Measurements from ENCODE around the gene ANK2.

ANK2 gene

GRCh38 chr4:113322736-113323135 lies 273.3 kb downstream of the ANK2 start:
- no peak overlapping the region for H3K56ac ChIP-seq (ENCODE audit: low read length)
- no peak overlapping the region for H2BK15ac ChIP-seq (replicated peaks; ENCODE audit: low read depth)
- no peak overlapping the region for H4K8ac ChIP-seq (ENCODE audit: low read depth, low read length)
- no peaks in the 10 kb centered on the region for H3K27me3 ChIP-seq (ENCODE audit: insufficient read depth, low read length, poor library complexity)
- no peak overlapping the region for H3K4me3 ChIP-seq (ENCODE audit: low read length)
- H3K27ac ChIP-seq (ENCODE audit: low read depth, low read length) = no peak overlapping the region
- no peak overlapping the region for H3K23ac ChIP-seq (ENCODE audit: low read length)
- no peaks in the 10 kb centered on the region for H3K79me2 ChIP-seq (ENCODE audit: control insufficient read depth, insufficient read depth, low read length)
- H2AK5ac ChIP-seq (ENCODE audit: low read length) = no peak overlapping the region
- H3K9ac ChIP-seq (ENCODE audit: low read length) = no peak overlapping the region
- no peak overlapping the region for H2BK120ac ChIP-seq (ENCODE audit: low read depth, low read length)
- no peak overlapping the region for H3K4me2 ChIP-seq (ENCODE audit: low read length)
- H4K5ac ChIP-seq (ENCODE audit: low read length) = no peak overlapping the region
- no peaks in the 10 kb centered on the region for H3K4me1 ChIP-seq (ENCODE audit: control insufficient read depth, low read depth, low read length)
- DNase-seq = no peak
- no peak overlapping the region for H3K4ac ChIP-seq (ENCODE audit: low read depth, low read length)
- no CpG with 5 or more reads among the region's 5 CpGs for WGBS (ENCODE audit: extremely low coverage, insufficient coverage, low lambda C conversion rate)
- no peaks in the 10 kb centered on the region for H3K79me1 ChIP-seq (ENCODE audit: low read length)
- no peaks in the 10 kb centered on the region for H3K36me3 ChIP-seq (ENCODE audit: control insufficient read depth, insufficient read depth, low read length)
- no peak overlapping the region for H3K18ac ChIP-seq (ENCODE audit: low read length)
- no peak overlapping the region for H2BK5ac ChIP-seq (ENCODE audit: low read length)

DNA sequence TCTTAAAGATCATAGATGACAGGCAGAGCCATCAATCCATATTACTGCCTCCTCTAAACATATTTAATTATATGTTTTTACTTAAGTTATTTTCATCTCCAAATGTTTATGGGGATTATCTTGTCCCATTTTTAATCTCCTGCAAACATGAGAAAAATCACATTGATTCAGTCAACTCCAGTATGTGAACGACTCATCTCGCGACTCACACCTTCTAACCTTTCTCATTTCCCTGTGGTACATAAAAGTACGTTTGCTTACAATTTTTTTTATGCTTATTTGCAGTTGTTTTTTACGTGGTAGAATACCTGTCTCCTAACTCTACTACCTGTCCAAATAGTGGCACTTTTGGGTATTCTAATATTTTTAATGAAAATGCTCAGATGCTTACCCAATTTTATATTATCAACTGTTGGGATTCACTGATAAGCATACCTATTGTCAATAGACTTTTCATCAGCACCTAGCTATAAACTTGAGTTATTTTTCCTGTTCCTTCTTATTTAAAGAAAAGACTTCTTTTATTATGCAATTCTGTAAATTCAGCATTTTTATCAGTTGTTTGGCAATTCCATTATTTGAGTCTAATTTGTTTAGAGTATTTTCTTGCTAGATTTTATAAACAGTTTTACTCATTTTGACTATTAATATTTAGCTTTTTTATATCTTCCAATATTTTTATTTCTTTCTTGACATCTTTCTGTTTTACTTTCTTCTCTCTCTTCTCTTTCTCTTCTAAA lies 276.6 kb downstream of the ANK2 start:
- H3K9ac ChIP-seq (ENCODE audit: low read length) = no peak overlapping the region
- no peak overlapping the region for H3K4ac ChIP-seq (ENCODE audit: low read depth, low read length)
- H4K8ac ChIP-seq (ENCODE audit: low read depth, low read length) = no peak overlapping the region
- no peaks in the 10 kb centered on the region for H3K27me3 ChIP-seq (ENCODE audit: insufficient read depth, low read length, poor library complexity)
- no peak overlapping the region for H3K4me3 ChIP-seq (ENCODE audit: low read length)
- no peak overlapping the region for H3K56ac ChIP-seq (ENCODE audit: low read length)
- H2BK5ac ChIP-seq (ENCODE audit: low read length) = no peak overlapping the region
- no peaks in the 10 kb centered on the region for H3K79me2 ChIP-seq (ENCODE audit: control insufficient read depth, insufficient read depth, low read length)
- H3K4me2 ChIP-seq (ENCODE audit: low read length) = no peak overlapping the region
- no peak overlapping the region for H3K18ac ChIP-seq (ENCODE audit: low read length)
- H4K5ac ChIP-seq (ENCODE audit: low read length) = no peak overlapping the region
- H3K27ac ChIP-seq (ENCODE audit: low read depth, low read length) = no peak overlapping the region
- no peaks in the 10 kb centered on the region for H3K36me3 ChIP-seq (ENCODE audit: control insufficient read depth, insufficient read depth, low read length)
- no peaks in the 10 kb centered on the region for H3K79me1 ChIP-seq (ENCODE audit: low read length)
- WGBS (ENCODE audit: extremely low coverage, insufficient coverage, low lambda C conversion rate) = 100% methylated on average over 4 of the region's 5 CpGs
- H2AK5ac ChIP-seq (ENCODE audit: low read length) = no peak overlapping the region
- H3K4me1 ChIP-seq (ENCODE audit: control insufficient read depth, low read depth, low read length) = no peaks in the 10 kb centered on the region
- DNase-seq = no peak
- H2BK120ac ChIP-seq (ENCODE audit: low read depth, low read length) = no peak overlapping the region
- no peak overlapping the region for H2BK15ac ChIP-seq (replicated peaks; ENCODE audit: low read depth)
- no peak overlapping the region for H3K23ac ChIP-seq (ENCODE audit: low read length)

DNA sequence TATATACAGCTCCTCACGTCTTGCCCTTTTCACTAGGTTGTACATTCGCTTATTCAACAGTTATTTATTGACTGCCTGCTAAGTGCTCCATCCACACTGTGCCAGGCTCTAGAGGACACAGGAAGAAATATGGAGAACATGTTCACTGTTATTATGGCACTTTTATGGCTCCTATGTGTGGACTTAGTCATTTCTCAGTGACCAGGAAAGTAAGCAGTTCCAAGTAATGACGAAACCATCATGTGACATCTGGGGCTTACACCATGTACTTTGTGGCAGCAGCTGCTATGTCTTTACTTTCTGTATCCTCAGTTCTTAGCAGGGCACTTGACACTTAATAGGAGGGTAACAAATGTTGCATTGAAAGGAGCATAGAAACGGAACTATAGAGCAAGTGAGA lies 278.0 kb downstream of the ANK2 start:
- no peak overlapping the region for H3K23ac ChIP-seq (ENCODE audit: low read length)
- no peaks in the 10 kb centered on the region for H3K79me1 ChIP-seq (ENCODE audit: low read length)
- H2BK5ac ChIP-seq (ENCODE audit: low read length) = no peak overlapping the region
- H3K9ac ChIP-seq (ENCODE audit: low read length) = no peak overlapping the region
- H3K27me3 ChIP-seq (ENCODE audit: insufficient read depth, low read length, poor library complexity) = no peaks in the 10 kb centered on the region
- no peak overlapping the region for H3K4me2 ChIP-seq (ENCODE audit: low read length)
- no peak overlapping the region for H2AK5ac ChIP-seq (ENCODE audit: low read length)
- WGBS (ENCODE audit: extremely low coverage, insufficient coverage, low lambda C conversion rate) = no CpG with 5 or more reads among the region's 4 CpGs
- H4K5ac ChIP-seq (ENCODE audit: low read length) = no peak overlapping the region
- H3K79me2 ChIP-seq (ENCODE audit: control insufficient read depth, insufficient read depth, low read length) = no peaks in the 10 kb centered on the region
- H3K4me1 ChIP-seq (ENCODE audit: control insufficient read depth, low read depth, low read length) = no peaks in the 10 kb centered on the region
- no peak overlapping the region for H3K56ac ChIP-seq (ENCODE audit: low read length)
- H3K36me3 ChIP-seq (ENCODE audit: control insufficient read depth, insufficient read depth, low read length) = no peaks in the 10 kb centered on the region
- DNase-seq = no peak
- no peak overlapping the region for H3K4me3 ChIP-seq (ENCODE audit: low read length)
- no peak overlapping the region for H3K4ac ChIP-seq (ENCODE audit: low read depth, low read length)
- H3K27ac ChIP-seq (ENCODE audit: low read depth, low read length) = no peak overlapping the region
- H4K8ac ChIP-seq (ENCODE audit: low read depth, low read length) = no peak overlapping the region
- H2BK120ac ChIP-seq (ENCODE audit: low read depth, low read length) = no peak overlapping the region
- H3K18ac ChIP-seq (ENCODE audit: low read length) = no peak overlapping the region
- H2BK15ac ChIP-seq (replicated peaks; ENCODE audit: low read depth) = no peak overlapping the region

DNA sequence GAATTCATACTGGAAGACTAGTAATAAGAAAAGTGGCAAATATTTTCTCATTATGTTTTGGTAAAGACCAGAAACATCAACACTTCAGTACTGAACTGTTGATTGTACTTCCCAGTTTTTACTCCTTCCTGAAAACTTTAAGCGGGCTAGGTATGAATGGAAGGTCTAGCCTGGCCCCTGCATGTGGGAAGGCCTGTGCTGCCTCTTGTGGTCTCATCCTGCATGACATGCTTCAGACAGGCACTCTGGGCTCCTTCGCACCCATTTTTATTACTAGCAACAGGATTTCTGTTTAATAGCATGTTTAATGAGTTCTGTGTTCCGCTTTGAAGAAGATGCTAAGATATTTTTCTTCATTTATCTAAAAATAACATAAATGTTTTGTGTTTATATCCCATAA lies 279.1 kb downstream of the ANK2 start:
- Histone ChIP-seq H3K36me3 (ENCODE audit: control insufficient read depth, insufficient read depth, low read length) (no peaks in the 10 kb centered on the region), H3K27me3 (ENCODE audit: insufficient read depth, low read length, poor library complexity) (no peaks in the 10 kb centered on the region), H4K5ac (ENCODE audit: low read length) (no peak overlapping the region), H2AK5ac (ENCODE audit: low read length) (no peak overlapping the region), H3K4ac (ENCODE audit: low read depth, low read length) (no peak overlapping the region), H3K27ac (ENCODE audit: low read depth, low read length) (no peak overlapping the region), H4K8ac (ENCODE audit: low read depth, low read length) (no peak overlapping the region), H2BK120ac (ENCODE audit: low read depth, low read length) (no peak overlapping the region), H3K79me2 (ENCODE audit: control insufficient read depth, insufficient read depth, low read length) (no peaks in the 10 kb centered on the region), H3K4me2 (ENCODE audit: low read length) (no peak overlapping the region), H3K18ac (ENCODE audit: low read length) (no peak overlapping the region), H3K23ac (ENCODE audit: low read length) (no peak overlapping the region), H3K79me1 (ENCODE audit: low read length) (no peaks in the 10 kb centered on the region), H3K4me1 (ENCODE audit: control insufficient read depth, low read depth, low read length) (no peaks in the 10 kb centered on the region), H3K56ac (ENCODE audit: low read length) (no peak overlapping the region), H2BK5ac (ENCODE audit: low read length) (no peak overlapping the region), H2BK15ac (replicated peaks; ENCODE audit: low read depth) (no peak overlapping the region), H3K9ac (ENCODE audit: low read length) (no peak overlapping the region), H3K4me3 (ENCODE audit: low read length) (no peak overlapping the region)
- peak; percentile 69 for DNase-seq
- no CpG with 5 or more reads among the region's 3 CpGs for WGBS (ENCODE audit: extremely low coverage, insufficient coverage, low lambda C conversion rate)

GRCh38 chr4:113330200-113330599 lies 280.7 kb downstream of the ANK2 start:
- Histone ChIP-seq H4K5ac (ENCODE audit: low read length) (no peak overlapping the region), H3K4me3 (ENCODE audit: low read length) (no peak overlapping the region), H3K79me2 (ENCODE audit: control insufficient read depth, insufficient read depth, low read length) (no peaks in the 10 kb centered on the region), H3K23ac (ENCODE audit: low read length) (no peak overlapping the region), H3K36me3 (ENCODE audit: control insufficient read depth, insufficient read depth, low read length) (no peaks in the 10 kb centered on the region), H3K4me1 (ENCODE audit: control insufficient read depth, low read depth, low read length) (no peaks in the 10 kb centered on the region), H3K9ac (ENCODE audit: low read length) (no peak overlapping the region), H3K27ac (ENCODE audit: low read depth, low read length) (no peak overlapping the region), H4K8ac (ENCODE audit: low read depth, low read length) (no peak overlapping the region), H2BK5ac (ENCODE audit: low read length) (no peak overlapping the region), H3K27me3 (ENCODE audit: insufficient read depth, low read length, poor library complexity) (no peaks in the 10 kb centered on the region), H2BK120ac (ENCODE audit: low read depth, low read length) (no peak overlapping the region), H3K18ac (ENCODE audit: low read length) (no peak overlapping the region), H3K4me2 (ENCODE audit: low read length) (no peak overlapping the region), H3K4ac (ENCODE audit: low read depth, low read length) (no peak overlapping the region), H2BK15ac (replicated peaks; ENCODE audit: low read depth) (no peak overlapping the region), H3K56ac (ENCODE audit: low read length) (no peak overlapping the region), H3K79me1 (ENCODE audit: low read length) (no peaks in the 10 kb centered on the region), H2AK5ac (ENCODE audit: low read length) (no peak overlapping the region)
- no peak for DNase-seq
- no CpG with 5 or more reads among the region's 12 CpGs for WGBS (ENCODE audit: extremely low coverage, insufficient coverage, low lambda C conversion rate)

- H2BK120ac ChIP-seq (ENCODE audit: low read depth, low read length) = no peak overlapping the region
- H3K56ac ChIP-seq (ENCODE audit: low read length) = no peak overlapping the region
- H2BK15ac ChIP-seq (replicated peaks; ENCODE audit: low read depth) = no peak overlapping the region
- no peaks in the 10 kb centered on the region for H3K79me1 ChIP-seq (ENCODE audit: low read length)
- no peak overlapping the region for H3K4me3 ChIP-seq (ENCODE audit: low read length)
- H3K18ac ChIP-seq (ENCODE audit: low read length) = no peak overlapping the region
- no peak overlapping the region for H3K23ac ChIP-seq (ENCODE audit: low read length)
- H3K4me1 ChIP-seq (ENCODE audit: control insufficient read depth, low read depth, low read length) = no peaks in the 10 kb centered on the region
- peak; percentile 69 for DNase-seq
- H3K27ac ChIP-seq (ENCODE audit: low read depth, low read length) = no peak overlapping the region
- H3K4ac ChIP-seq (ENCODE audit: low read depth, low read length) = no peak overlapping the region
- WGBS (ENCODE audit: extremely low coverage, insufficient coverage, low lambda C conversion rate) = no CpG with 5 or more reads among the region's 6 CpGs
- no peak overlapping the region for H4K5ac ChIP-seq (ENCODE audit: low read length)
- H2AK5ac ChIP-seq (ENCODE audit: low read length) = no peak overlapping the region
- H3K4me2 ChIP-seq (ENCODE audit: low read length) = no peak overlapping the region
- no peak overlapping the region for H2BK5ac ChIP-seq (ENCODE audit: low read length)
- H3K79me2 ChIP-seq (ENCODE audit: control insufficient read depth, insufficient read depth, low read length) = no peaks in the 10 kb centered on the region
- H3K27me3 ChIP-seq (ENCODE audit: insufficient read depth, low read length, poor library complexity) = no peaks in the 10 kb centered on the region
- no peak overlapping the region for H4K8ac ChIP-seq (ENCODE audit: low read depth, low read length)
- H3K9ac ChIP-seq (ENCODE audit: low read length) = no peak overlapping the region
- H3K36me3 ChIP-seq (ENCODE audit: control insufficient read depth, insufficient read depth, low read length) = no peaks in the 10 kb centered on the region
Measured at GRCh38 chr4:113331811-113332210, 282.4 kb downstream of the ANK2 start.
